H9 (cell line): ENCODE results near the gene GOT2. TPM values are rescaled to one million over a fixed set of nuclear protein-coding genes. Genes with fewer than 3 reads are reported as not detected.

Experiments used
- DNase-seq: peaks from one replicate; pipeline ENCODE4 v3.0.0-alpha.2; 2017
- H2AFZ ChIP-seq: one replicate; pipeline ENCODE4 v1.6.1; 2013; ENCODE audit warnings: mild to moderate bottlenecking, low read length, control low read depth, moderate library complexity
- H2AK5ac ChIP-seq: 2 replicates; pipeline ENCODE4 v1.6.1; 2013; ENCODE audit warnings: low read length, control low read depth, mixed read lengths; ENCODE audit not compliant: insufficient read length
- H2BK120ac ChIP-seq: one replicate; pipeline ENCODE4 v1.6.1; 2013; ENCODE audit warnings: low read depth, mild to moderate bottlenecking, low read length, control low read depth, inconsistent platforms; ENCODE audit not compliant: poor library complexity, severe bottlenecking
- H2BK12ac ChIP-seq: 2 replicates; pipeline ENCODE4 v1.6.1; 2013; ENCODE audit warnings: low read length, control low read depth, mixed read lengths, low read depth; ENCODE audit not compliant: insufficient read length
- H2BK15ac ChIP-seq: 2 replicates; pipeline ENCODE4 v1.6.1; 2013; ENCODE audit warnings: low read depth, low read length, control low read depth
- H2BK20ac ChIP-seq: one replicate; pipeline ENCODE4 v1.6.1; 2013; ENCODE audit warnings: low read depth, mild to moderate bottlenecking, low read length, control low read depth, inconsistent platforms; ENCODE audit not compliant: poor library complexity, severe bottlenecking
- H2BK5ac ChIP-seq: 2 replicates; pipeline ENCODE4 v1.6.1; 2013; ENCODE audit warnings: low read length, control low read depth, mixed read lengths; ENCODE audit not compliant: insufficient read length
- H3K14ac ChIP-seq: 2 replicates; pipeline ENCODE4 v1.6.1; 2013; ENCODE audit warnings: low read length, control low read depth; ENCODE audit not compliant: insufficient read depth
- H3K18ac ChIP-seq: 2 replicates; pipeline ENCODE4 v1.6.1; 2013; ENCODE audit warnings: low read depth, mild to moderate bottlenecking, mixed read lengths, low read length, control low read depth; ENCODE audit not compliant: insufficient read length
- H3K23ac ChIP-seq: 2 replicates; pipeline ENCODE4 v1.6.1; 2013; ENCODE audit warnings: low read length, control low read depth, mixed read lengths, low read depth; ENCODE audit not compliant: insufficient read length
- H3K23me2 ChIP-seq: 2 replicates; pipeline ENCODE4 v1.6.1; 2013; ENCODE audit warnings: low read depth, mild to moderate bottlenecking, mixed read lengths, low read length, control low read depth; ENCODE audit not compliant: insufficient read length, poor library complexity, severe bottlenecking
- H3K27ac ChIP-seq: 2 replicates; pipeline ENCODE4 v1.5.1; 2013; ENCODE audit warnings: low read length, control low read depth, mixed read lengths, low read depth; ENCODE audit not compliant: insufficient read length
- H3K27me3 ChIP-seq: 2 replicates; pipeline ENCODE4 v1.6.1; 2013; ENCODE audit warnings: low read length, control low read depth, inconsistent platforms; ENCODE audit not compliant: insufficient read depth
- H3K4ac ChIP-seq: 2 replicates; pipeline ENCODE4 v1.6.1; 2013; ENCODE audit warnings: low read depth, mild to moderate bottlenecking, control low read depth, inconsistent platforms, low read length, moderate library complexity
- H3K4me1 ChIP-seq: 2 replicates; pipeline ENCODE4 v1.6.1; 2013; ENCODE audit warnings: low read length, control low read depth, inconsistent platforms; ENCODE audit not compliant: insufficient read depth
- H3K4me2 ChIP-seq: 2 replicates; pipeline ENCODE4 v1.6.1; 2013; ENCODE audit warnings: low read length, control low read depth, mixed read lengths; ENCODE audit not compliant: insufficient read length, insufficient read depth
- H3K56ac ChIP-seq: 2 replicates; pipeline ENCODE4 v1.6.1; 2013; ENCODE audit warnings: low read depth, mild to moderate bottlenecking, mixed read lengths, low read length, control low read depth; ENCODE audit not compliant: insufficient read length
- H3K79me1 ChIP-seq: 2 replicates; pipeline ENCODE4 v1.6.1; 2013; ENCODE audit warnings: low read depth, mild to moderate bottlenecking, moderate library complexity, low read length, control low read depth, inconsistent platforms; ENCODE audit not compliant: insufficient read depth, poor library complexity, severe bottlenecking
- H3K79me2 ChIP-seq: 2 replicates; pipeline ENCODE4 v1.6.1; 2013; ENCODE audit warnings: low read length, control low read depth, inconsistent platforms; ENCODE audit not compliant: insufficient read depth
- H3K9ac ChIP-seq: 2 replicates; pipeline ENCODE4 v1.6.1; 2013; ENCODE audit warnings: low read length, control low read depth, mixed read lengths; ENCODE audit not compliant: insufficient read length; ENCODE audit errors: extremely low read depth
- H3K9me3 ChIP-seq: one replicate; pipeline ENCODE4 v1.6.1; 2013; ENCODE audit warnings: low read depth, low read length, inconsistent platforms; ENCODE audit not compliant: control insufficient read depth
- H3T11ph ChIP-seq: one replicate; pipeline ENCODE4 v1.6.1; 2013; ENCODE audit warnings: mild to moderate bottlenecking, low read length, control low read depth, inconsistent platforms
- H4K20me1 ChIP-seq: one replicate; pipeline ENCODE4 v1.6.1; 2013; ENCODE audit not compliant: control insufficient read depth, insufficient read length, insufficient read depth
- H4K5ac ChIP-seq: 2 replicates; pipeline ENCODE4 v1.6.1; 2013; ENCODE audit warnings: low read depth, mild to moderate bottlenecking, mixed read lengths, low read length, control low read depth; ENCODE audit not compliant: insufficient read length
- H4K8ac ChIP-seq: replicated peaks from 2 replicates; pipeline ENCODE4 v1.6.1; 2013; ENCODE audit warnings: low read length, control low read depth, mixed read lengths, low read depth; ENCODE audit not compliant: insufficient read length
- H4K91ac ChIP-seq: 2 replicates; pipeline ENCODE4 v1.6.1; 2013; ENCODE audit warnings: low read depth, mild to moderate bottlenecking, moderate library complexity, mixed read lengths, low read length, control low read depth; ENCODE audit not compliant: insufficient read length
- H3K27ac Mint-ChIP-seq, 3 experiments: 2 replicates in 2 of 3; 3 replicates in 1 of 3; pipeline ENCODE4 v1.8.0; 2020 to 2021; ENCODE audit warnings: mixed read lengths in 3 of 3, mild to moderate bottlenecking in 1 of 3, moderate library complexity in 1 of 3
- H3K27me3 Mint-ChIP-seq: 2 replicates; pipeline ENCODE4 v1.8.0; 2021; ENCODE audit warnings: low read depth, mild to moderate bottlenecking, moderate library complexity, mixed read lengths
- H3K36me3 Mint-ChIP-seq, 3 experiments: 2 replicates in 2 of 3; 3 replicates in 1 of 3; pipeline ENCODE4 v1.8.0; 2020 to 2021; ENCODE audit warnings: low read depth in 3 of 3, mixed read lengths in 3 of 3; ENCODE audit not compliant: insufficient read depth in 1 of 3
- H3K4me1 Mint-ChIP-seq, 2 experiments: 2 replicates each; pipeline ENCODE4 v1.8.0; 2020; ENCODE audit warnings: mixed read lengths in 2 of 2
- H3K4me3 Mint-ChIP-seq, 2 experiments: 2 replicates in 1 of 2; 3 replicates in 1 of 2; pipeline ENCODE4 v1.8.0; 2020 to 2021; ENCODE audit warnings: mild to moderate bottlenecking in 2 of 2, mixed read lengths in 2 of 2, moderate library complexity in 1 of 2
- H3K9me3 Mint-ChIP-seq, 2 experiments: 2 replicates in 1 of 2; 3 replicates in 1 of 2; pipeline ENCODE4 v1.8.0; 2020; ENCODE audit warnings: mild to moderate bottlenecking in 2 of 2, mixed read lengths in 2 of 2, moderate library complexity in 1 of 2
- WGBS: extraction: QIAGEN DNeasy Blood & Tissue Kit; methylation state at CpG from one replicate; pipeline ENCODE4 v1.1.7; 2013; ENCODE audit warnings: missing lambda C conversion rate, low lambda C conversion rate, mixed read lengths; ENCODE audit not compliant: insufficient read length; ENCODE audit errors: extremely low coverage; 5-methylcytosine and 5-hydroxymethylcytosine counted together
- total RNA-seq: library from RNA; stranded (reverse); gene quantifications from 2 replicates; pipeline ENCODE4 v1.2.1, GENCODE V29; 2021
- TF ChIP-seq, protein P1 (sequence below): fragments of 200-600 bp; sonication (generic); conservative IDR thresholded peaks from 3 replicates; pipeline ENCODE4 v1.8.0; 2021; ENCODE audit warnings: antibody characterized with exemption, mild to moderate bottlenecking

Gene GOT2
- total RNA-seq, 1 experiment from 2014 or later = 148 TPM

DNA sequence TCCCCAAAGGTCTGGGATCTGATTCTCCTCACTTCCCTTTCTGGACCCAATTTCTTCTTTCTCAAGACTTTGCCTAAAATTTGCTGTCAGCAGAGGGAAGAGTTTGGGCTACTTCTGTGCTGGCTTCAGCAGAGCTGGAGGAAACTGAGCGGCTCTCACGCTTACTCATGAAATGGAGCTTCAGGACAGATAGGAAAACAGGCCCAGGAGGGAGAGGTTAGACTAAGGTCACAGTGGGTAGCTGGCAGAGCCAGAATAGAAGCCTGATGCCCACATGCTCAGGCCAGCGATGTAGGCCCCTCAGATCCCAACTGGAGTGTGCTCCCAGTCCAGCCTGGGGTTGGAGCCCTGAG is 50.1 kb downstream of the GOT2 start:
- WGBS = no CpG with 5 or more reads among the region's 3 CpGs
- H3K4me3 Mint-ChIP-seq = peak overlapping the region; percentile 93 to 95
- H3K4ac ChIP-seq = no peak overlapping the region

More for the DNA sequence above, 50.1 kb downstream of the GOT2 start:
- Histone ChIP-seq H3K18ac (no peak overlapping the region), H4K5ac (no peak overlapping the region), H4K20me1 (no peaks in the 10 kb centered on the region), H2BK5ac (no peak overlapping the region), H3K27me3 (no peaks in the 10 kb centered on the region), H3K14ac (no peak overlapping the region), H2BK20ac (no peak overlapping the region), H3K9ac (peak overlapping the region; percentile 70), H3T11ph (no peak overlapping the region), H3K4me1 (no peaks in the 10 kb centered on the region; the same call in 1 of the 2 replicates), H3K4me2 (peak overlapping the region; percentile 92), H2AK5ac (no peak overlapping the region), H3K79me1 (no peaks in the 10 kb centered on the region), H3K56ac (no peak overlapping the region), H3K23ac (no peak overlapping the region), H2AFZ (no peak overlapping the region), H2BK15ac (no peak overlapping the region), H4K91ac (no peak overlapping the region), H3K23me2 (peaks cover 6% of the 10 kb centered on the region), H3K79me2 (no peaks in the 10 kb centered on the region), H3K9me3 (no peaks in the 10 kb centered on the region), H3K27ac (no peak overlapping the region), H4K8ac (no peak overlapping the region), H2BK12ac (no peak overlapping the region), H2BK120ac (no peak overlapping the region)
- Mint-ChIP-seq H3K27me3 (no peaks in the 10 kb centered on the region; the same call in 1 of the 2 replicates), H3K27ac (peak overlapping the region in 2 of 3 experiments; percentile 92 to 95; a peak in 2 of 7 replicates), H3K36me3 (peaks cover 5 to 18% (median 6%) of the 10 kb centered on the region in 3 experiments; a peak in 5 of 7 replicates), H3K9me3 (no peaks in the 10 kb centered on the region), H3K4me1 (peaks cover 11 to 13% of the 10 kb centered on the region in 2 experiments)
- no peak for DNase-seq
- TF ChIP-seq, protein P1, sequence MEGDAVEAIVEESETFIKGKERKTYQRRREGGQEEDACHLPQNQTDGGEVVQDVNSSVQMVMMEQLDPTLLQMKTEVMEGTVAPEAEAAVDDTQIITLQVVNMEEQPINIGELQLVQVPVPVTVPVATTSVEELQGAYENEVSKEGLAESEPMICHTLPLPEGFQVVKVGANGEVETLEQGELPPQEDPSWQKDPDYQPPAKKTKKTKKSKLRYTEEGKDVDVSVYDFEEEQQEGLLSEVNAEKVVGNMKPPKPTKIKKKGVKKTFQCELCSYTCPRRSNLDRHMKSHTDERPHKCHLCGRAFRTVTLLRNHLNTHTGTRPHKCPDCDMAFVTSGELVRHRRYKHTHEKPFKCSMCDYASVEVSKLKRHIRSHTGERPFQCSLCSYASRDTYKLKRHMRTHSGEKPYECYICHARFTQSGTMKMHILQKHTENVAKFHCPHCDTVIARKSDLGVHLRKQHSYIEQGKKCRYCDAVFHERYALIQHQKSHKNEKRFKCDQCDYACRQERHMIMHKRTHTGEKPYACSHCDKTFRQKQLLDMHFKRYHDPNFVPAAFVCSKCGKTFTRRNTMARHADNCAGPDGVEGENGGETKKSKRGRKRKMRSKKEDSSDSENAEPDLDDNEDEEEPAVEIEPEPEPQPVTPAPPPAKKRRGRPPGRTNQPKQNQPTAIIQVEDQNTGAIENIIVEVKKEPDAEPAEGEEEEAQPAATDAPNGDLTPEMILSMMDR = no peak
